Upper lobe of left lung (tissue), 4 donors: ENCODE results near the gene EGFLAM.

Experiments
- EP300 ChIP-seq, 4 donors: sonication (generic); formaldehyde crosslinking; IDR thresholded peaks; one replicate each; pipeline ENCODE4 v1.5.1; 2017; ENCODE audit warnings: antibody characterized with exemption in 4 of 4, control low read depth in 2 of 4
- TF ChIP-seq, protein P1 (sequence below), 6 experiments: fragments of 450-650 bp in 4 of 6; fragments of 200-600 bp in 2 of 6; sonication (generic) in 2 of 6; IDR thresholded peaks; one replicate each; pipeline ENCODE4 v1.5.1; 2016 to 2019; ENCODE audit warnings: antibody characterized with exemption in 6 of 6

DNA sequence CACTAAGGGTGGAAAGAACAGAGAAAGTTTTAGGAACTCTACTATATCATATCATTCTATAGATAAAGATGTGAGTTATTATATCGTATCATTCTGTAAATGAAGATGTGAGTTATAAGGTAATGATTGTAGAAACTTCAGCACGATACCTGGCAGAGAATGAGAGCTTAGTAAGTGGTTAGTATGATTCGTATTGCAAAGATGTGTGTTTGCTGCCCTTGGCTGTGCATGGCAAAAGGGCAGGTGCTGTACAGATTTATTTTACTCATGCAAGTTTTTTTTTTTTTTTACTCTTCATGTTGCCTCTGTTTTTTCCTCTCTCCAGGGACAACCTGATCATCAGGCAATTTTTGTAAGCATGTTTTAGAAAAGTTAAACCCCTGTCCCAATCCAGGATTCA, 83.3 kb downstream of the EGFLAM start:
- TF ChIP-seq EP300 (IDR thresholded peaks at IDR 0.05) = no peak
- TF ChIP-seq, protein P1, sequence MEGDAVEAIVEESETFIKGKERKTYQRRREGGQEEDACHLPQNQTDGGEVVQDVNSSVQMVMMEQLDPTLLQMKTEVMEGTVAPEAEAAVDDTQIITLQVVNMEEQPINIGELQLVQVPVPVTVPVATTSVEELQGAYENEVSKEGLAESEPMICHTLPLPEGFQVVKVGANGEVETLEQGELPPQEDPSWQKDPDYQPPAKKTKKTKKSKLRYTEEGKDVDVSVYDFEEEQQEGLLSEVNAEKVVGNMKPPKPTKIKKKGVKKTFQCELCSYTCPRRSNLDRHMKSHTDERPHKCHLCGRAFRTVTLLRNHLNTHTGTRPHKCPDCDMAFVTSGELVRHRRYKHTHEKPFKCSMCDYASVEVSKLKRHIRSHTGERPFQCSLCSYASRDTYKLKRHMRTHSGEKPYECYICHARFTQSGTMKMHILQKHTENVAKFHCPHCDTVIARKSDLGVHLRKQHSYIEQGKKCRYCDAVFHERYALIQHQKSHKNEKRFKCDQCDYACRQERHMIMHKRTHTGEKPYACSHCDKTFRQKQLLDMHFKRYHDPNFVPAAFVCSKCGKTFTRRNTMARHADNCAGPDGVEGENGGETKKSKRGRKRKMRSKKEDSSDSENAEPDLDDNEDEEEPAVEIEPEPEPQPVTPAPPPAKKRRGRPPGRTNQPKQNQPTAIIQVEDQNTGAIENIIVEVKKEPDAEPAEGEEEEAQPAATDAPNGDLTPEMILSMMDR (IDR thresholded peaks at IDR 0.05) = no peak
